Measurements from ENCODE around the gene DNAJA3. TPM values are rescaled to one million over a fixed set of nuclear protein-coding genes. Genes with fewer than 3 reads are reported as not detected.
A peak's percentile ranks its signal among the peaks of the same experiment; 100 is the strongest.

DNAJA3 gene
- total RNA-seq (33.5 TPM), polyA plus RNA-seq (38.4 TPM)

DNA sequence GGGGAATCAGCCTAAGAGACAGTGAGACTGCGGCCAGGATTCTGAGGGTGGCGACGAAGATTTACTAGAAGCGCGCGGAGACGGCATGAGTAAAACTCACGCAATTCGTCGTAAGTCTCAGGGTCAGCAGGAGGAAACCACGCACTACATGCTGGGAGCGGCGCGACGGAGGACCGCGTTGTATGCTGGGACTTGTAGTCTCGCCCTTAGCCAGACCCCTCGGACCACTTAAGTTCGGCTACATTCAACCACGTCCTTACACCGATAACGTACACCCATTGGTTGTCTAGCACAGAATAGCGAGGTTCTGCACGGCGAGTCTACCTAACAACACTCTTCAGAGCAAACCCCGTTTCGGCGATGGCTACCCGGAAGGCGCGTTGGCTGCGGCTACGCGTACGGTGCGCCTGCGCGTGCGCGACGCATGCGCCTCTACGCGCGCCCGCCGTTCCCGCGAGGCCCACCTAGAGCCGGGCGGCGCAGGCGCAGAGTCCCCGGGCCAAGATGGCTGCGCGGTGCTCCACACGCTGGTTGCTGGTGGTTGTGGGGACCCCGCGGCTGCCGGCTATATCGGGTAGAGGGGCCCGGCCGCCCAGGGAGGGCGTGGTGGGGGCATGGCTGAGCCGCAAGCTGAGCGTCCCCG lies at the start of gene DNAJA3:
Gene DNAJA3 (plus strand): TSS at position 491 of the 643 bp plus-strand sequence. CDS start 14 bp downstream, at position 505.
- under 1% methylated on average over 68 of the region's 68 CpGs for WGBS

DNA sequence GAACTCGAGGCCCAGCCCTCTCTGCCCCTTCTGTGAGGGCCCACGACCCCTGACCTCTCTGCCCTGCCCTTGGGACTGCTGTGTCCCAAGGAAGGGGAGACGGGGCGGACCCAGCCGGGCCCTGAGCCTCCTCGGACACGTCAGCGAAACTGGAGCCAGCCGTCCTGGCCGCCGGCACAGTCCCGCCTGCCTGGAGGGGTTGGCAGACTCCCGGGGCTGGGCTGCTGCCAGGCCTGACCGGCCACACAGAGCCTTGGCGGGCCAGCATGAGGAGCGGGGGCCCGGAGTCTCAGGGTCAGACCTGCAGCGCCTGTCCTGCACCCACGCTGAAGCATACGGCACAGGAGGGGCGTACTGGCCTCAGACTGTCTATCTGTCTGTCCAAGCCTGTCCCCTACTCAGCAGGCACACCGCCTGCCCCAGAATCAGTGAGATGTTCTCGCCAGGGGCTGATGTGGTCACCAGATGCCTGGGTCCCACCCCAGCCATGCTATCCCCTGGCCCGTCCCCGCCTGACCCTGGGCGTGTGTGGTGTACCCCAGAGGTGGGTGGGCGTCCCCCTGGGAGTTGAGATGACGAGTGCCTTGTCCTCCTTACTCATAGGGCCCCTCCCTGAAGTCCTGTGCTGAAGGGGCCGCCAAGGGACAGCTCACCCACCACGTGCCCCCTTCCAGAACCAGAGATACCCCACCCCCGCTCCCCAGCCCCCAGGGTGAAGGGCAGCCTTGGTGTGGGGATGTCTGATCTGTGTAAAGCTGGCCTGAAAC lies 49.4 kb upstream of the DNAJA3 start:
- Histone ChIP-seq H3K4me3 (ENCODE audit: low read depth, low read length) (no peak overlapping the region), H3K27ac (ENCODE audit: low read depth) (peak overlapping the region; percentile 83), H3K4me1 (ENCODE audit: insufficient read depth) (no peaks in the 10 kb centered on the region), H3K36me3 (ENCODE audit: insufficient read depth) (no peaks in the 10 kb centered on the region)
- 27% methylated on average over 31 of the region's 31 CpGs for WGBS
- DNase-seq (ENCODE audit: extremely low spot score), result no peak

More for the DNA sequence above, at the start of gene DNAJA3:
- Histone ChIP-seq H3K27ac (ENCODE audit: low read depth) (peak within 1 kb of the TSS; percentile 92), H3K4me1 (ENCODE audit: insufficient read depth) (no peaks in the 10 kb centered on the region), H3K4me3 (ENCODE audit: low read depth, low read length) (peak within 1 kb of the TSS; percentile 73), H3K36me3 (ENCODE audit: insufficient read depth) (no peaks in the 10 kb centered on the region)
- DNase-seq (ENCODE audit: extremely low spot score), result peak; percentile 87

DNA sequence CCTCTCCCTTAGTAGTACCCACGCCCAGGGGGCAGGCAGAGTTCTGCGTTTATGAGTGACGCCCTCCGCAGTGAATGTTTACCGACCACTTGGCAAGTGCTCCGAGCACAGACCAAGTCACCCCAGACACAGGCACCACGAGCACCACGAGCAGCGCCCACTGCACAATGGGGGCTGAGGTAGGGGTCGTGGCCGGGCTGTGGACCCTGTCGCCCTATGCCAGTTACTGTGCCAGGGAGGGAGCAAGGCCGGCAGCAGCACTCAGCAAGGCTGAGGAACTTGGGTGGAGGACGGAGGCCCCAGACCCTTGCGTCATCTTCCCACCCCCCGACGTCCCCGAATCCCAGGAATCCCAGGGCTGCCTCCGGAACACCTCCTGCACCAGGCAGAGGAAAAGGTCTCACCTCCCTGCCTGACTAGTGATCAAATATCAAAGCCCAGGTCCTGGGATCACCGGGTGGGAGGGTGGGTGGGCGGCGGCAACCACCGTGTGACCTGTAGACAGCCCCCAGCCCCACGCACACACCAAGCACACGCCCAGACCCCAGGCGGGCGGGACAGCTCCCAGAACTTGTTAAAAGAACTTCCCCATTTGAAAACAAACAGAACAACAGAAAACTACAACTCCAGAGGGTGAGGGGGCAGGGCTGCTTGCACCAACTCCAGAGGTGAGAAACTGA lies 48.6 kb upstream of the DNAJA3 start:
- Histone ChIP-seq H3K4me3 (ENCODE audit: low read depth, low read length) (no peak overlapping the region), H3K4me1 (ENCODE audit: insufficient read depth) (no peaks in the 10 kb centered on the region)
- 53% methylated on average over 27 of the region's 27 CpGs for WGBS

DNA sequence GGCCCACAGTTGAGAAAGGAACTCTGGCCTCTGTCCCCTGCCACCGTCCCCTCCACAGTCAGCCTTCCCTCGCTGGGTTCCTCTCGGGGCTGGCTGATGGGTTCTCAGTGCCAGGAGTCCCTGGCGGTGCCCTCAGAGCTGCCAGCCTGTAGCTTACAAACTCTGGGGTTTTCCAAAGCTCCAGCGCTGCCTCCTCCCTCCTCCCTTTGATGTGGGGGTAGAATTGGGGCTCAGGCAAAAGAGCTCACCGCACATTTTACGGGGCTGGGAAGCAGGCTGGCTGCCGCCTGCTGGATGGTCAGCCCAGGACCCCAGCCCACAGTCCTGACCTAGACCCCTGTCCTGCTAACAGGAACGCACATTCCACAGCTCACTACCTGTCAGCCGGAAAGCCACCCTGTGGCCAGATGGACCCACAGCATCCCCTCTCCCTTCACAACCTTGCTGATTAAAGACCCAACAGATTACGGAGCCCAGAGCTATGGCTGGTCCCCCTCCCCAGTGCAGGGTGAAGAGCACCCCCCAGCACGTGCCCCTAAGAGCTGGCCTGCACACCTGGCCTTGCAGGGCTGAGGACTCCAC lies 48.0 kb upstream of the DNAJA3 start:
- Histone ChIP-seq H3K4me3 (ENCODE audit: low read depth, low read length) (no peak overlapping the region), H3K27ac (ENCODE audit: low read depth) (no peak overlapping the region)
- no peak for DNase-seq (ENCODE audit: extremely low spot score)

More for the DNA sequence above, 48.6 kb upstream of the DNAJA3 start:
- DNase-seq (ENCODE audit: extremely low spot score), result no peak
- H3K36me3 ChIP-seq (ENCODE audit: insufficient read depth), result no peaks in the 10 kb centered on the region
- H3K27ac ChIP-seq (ENCODE audit: low read depth), result peak overlapping the region; percentile 61

DNA sequence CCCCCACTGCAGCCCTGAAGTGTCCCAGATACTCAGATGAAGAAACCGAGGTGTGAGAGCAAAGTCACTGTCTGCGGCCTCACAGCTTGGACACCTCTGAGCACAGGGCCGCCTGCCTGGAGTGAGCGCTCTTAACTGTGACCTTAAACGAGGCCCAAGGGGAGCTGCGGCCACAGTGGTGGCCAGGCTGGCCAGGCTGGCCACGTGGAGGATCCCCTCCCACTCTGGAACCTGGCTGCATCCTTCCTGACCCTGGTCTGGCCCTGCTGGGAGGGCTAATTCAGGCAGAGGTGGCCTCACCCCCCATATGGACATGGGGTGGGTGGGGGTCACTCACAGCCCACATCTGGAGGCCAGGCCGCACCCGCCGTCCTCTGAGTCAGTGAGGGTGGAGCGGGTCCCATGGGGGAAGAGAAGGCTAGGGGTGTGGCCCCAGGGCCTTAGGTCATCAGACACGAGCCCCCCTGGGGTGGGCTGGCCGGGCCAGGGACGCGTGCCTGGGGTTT lies 47.5 kb upstream of the DNAJA3 start:
- DNase-seq (ENCODE audit: extremely low spot score), result no peak
- Histone ChIP-seq H3K27ac (ENCODE audit: low read depth) (no peak overlapping the region), H3K4me3 (ENCODE audit: low read depth, low read length) (no peak overlapping the region), H3K36me3 (ENCODE audit: insufficient read depth) (no peaks in the 10 kb centered on the region), H3K4me1 (ENCODE audit: insufficient read depth) (no peaks in the 10 kb centered on the region)
- WGBS, result 60% methylated on average over 15 of the region's 15 CpGs

More for the DNA sequence above, 48.0 kb upstream of the DNAJA3 start:
- WGBS, result 72% methylated on average over 12 of the region's 12 CpGs
- Histone ChIP-seq H3K36me3 (ENCODE audit: insufficient read depth) (no peaks in the 10 kb centered on the region), H3K4me1 (ENCODE audit: insufficient read depth) (no peaks in the 10 kb centered on the region)

DNA sequence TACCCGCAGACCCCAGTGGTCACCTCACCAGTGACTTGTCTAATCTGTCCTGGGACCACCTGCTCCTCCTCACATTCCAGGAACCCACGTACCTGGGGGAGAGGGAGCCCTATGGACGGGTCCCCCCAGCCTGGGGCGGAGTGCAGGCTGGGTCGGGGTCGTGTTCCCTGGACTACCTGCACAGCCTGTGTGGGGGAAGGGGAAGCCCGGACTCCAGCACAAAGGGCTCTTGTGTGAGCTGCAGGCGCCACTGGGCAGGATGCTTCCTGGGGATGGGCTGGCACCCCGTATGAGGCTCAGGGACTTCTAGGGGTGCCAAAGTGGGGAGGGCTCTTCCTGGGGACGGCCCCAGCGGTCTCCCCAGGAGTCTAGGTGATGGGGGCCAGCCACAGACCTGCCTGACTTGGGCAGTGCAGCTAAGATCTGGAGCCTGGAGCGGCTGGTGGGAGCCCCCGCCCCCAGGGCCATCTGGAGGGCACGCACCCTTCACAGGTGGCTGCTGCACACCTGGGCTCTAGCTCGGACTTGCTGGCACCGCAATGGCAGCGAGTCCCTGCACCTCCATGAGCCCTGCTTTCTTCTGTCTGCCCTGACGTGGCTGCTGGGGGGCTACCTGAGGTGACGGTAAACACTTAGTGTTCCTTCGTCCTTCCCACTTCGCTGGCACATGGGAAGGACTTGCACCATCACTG lies 46.5 kb upstream of the DNAJA3 start:
- WGBS, result 91% methylated on average over 21 of the region's 21 CpGs
- Histone ChIP-seq H3K36me3 (ENCODE audit: insufficient read depth) (no peaks in the 10 kb centered on the region), H3K4me3 (ENCODE audit: low read depth, low read length) (no peak overlapping the region), H3K27ac (ENCODE audit: low read depth) (no peak overlapping the region), H3K4me1 (ENCODE audit: insufficient read depth) (no peaks in the 10 kb centered on the region)
- no peak for DNase-seq (ENCODE audit: extremely low spot score)

DNA sequence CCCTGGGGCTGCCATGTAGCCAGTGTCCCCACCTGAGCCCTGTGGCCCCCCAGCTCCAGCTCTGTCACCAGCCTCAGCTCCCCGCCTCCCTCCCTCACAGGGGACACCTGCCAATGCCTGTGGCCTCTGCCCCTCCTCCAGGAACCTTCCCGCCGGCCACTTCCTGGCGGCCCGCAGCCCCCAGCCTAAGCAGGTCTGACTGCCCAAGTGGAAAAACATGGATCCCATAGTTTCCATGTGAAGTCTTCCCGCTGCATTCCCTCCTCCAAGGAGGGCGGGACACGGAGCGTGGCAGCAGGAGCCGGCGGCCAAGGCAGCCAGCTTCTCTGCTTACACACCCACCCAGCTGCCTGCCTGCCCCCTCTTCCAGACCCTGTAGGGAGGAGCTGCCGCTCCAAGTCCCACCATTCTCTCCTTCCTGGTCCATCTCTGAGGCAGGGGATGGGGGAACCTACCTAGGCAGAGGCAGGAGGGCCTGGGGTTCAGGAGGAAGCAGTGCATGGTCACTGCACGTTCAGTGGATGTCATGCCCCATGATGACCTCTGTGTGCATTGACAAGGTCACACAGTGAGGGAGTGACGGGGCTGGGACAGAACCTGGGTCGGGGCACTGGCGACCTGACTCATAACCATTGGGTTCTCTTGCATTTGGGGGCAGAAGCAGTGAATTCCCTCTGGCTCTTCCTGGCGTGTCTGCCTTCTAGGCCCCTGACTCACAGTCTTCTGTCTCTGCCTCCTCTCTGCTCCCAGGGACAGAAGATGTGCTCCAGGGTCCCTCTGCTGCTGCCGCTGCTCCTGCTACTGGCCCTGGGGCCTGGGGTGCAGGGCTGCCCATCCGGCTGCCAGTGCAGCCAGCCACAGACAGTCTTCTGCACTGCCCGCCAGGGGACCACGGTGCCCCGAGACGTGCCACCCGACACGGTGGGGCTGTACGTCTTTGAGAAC lies 45.3 kb upstream of the DNAJA3 start:
- no peak overlapping the region for H3K4me3 ChIP-seq (ENCODE audit: low read depth, low read length)
- no peak for DNase-seq (ENCODE audit: extremely low spot score)
- no peak overlapping the region for H3K27ac ChIP-seq (ENCODE audit: low read depth)
- no peaks in the 10 kb centered on the region for H3K36me3 ChIP-seq (ENCODE audit: insufficient read depth)
- WGBS, result 70% methylated on average over 26 of the region's 26 CpGs
- H3K4me1 ChIP-seq (ENCODE audit: insufficient read depth), result no peaks in the 10 kb centered on the region

DNA sequence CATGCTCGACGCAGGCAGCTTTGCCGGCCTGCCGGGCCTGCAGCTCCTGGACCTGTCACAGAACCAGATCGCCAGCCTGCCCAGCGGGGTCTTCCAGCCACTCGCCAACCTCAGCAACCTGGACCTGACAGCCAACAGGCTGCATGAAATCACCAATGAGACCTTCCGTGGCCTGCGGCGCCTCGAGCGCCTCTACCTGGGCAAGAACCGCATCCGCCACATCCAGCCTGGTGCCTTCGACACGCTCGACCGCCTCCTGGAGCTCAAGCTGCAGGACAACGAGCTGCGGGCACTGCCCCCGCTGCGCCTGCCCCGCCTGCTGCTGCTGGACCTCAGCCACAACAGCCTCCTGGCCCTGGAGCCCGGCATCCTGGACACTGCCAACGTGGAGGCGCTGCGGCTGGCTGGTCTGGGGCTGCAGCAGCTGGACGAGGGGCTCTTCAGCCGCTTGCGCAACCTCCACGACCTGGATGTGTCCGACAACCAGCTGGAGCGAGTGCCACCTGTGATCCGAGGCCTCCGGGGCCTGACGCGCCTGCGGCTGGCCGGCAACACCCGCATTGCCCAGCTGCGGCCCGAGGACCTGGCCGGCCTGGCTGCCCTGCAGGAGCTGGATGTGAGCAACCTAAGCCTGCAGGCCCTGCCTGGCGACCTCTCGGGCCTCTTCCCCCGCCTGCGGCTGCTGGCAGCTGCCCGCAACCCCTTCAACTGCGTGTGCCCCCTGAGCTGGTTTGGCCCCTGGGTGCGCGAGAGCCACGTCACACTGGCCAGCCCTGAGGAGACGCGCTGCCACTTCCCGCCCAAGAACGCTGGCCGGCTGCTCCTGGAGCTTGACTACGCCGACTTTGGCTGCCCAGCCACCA lies 44.4 kb upstream of the DNAJA3 start:
- 91% methylated on average over 59 of the region's 59 CpGs for WGBS
- Histone ChIP-seq H3K4me3 (ENCODE audit: low read depth, low read length) (no peak overlapping the region), H3K36me3 (ENCODE audit: insufficient read depth) (no peaks in the 10 kb centered on the region), H3K4me1 (ENCODE audit: insufficient read depth) (no peaks in the 10 kb centered on the region), H3K27ac (ENCODE audit: low read depth) (no peak overlapping the region)
- no peak for DNase-seq (ENCODE audit: extremely low spot score)

DNA sequence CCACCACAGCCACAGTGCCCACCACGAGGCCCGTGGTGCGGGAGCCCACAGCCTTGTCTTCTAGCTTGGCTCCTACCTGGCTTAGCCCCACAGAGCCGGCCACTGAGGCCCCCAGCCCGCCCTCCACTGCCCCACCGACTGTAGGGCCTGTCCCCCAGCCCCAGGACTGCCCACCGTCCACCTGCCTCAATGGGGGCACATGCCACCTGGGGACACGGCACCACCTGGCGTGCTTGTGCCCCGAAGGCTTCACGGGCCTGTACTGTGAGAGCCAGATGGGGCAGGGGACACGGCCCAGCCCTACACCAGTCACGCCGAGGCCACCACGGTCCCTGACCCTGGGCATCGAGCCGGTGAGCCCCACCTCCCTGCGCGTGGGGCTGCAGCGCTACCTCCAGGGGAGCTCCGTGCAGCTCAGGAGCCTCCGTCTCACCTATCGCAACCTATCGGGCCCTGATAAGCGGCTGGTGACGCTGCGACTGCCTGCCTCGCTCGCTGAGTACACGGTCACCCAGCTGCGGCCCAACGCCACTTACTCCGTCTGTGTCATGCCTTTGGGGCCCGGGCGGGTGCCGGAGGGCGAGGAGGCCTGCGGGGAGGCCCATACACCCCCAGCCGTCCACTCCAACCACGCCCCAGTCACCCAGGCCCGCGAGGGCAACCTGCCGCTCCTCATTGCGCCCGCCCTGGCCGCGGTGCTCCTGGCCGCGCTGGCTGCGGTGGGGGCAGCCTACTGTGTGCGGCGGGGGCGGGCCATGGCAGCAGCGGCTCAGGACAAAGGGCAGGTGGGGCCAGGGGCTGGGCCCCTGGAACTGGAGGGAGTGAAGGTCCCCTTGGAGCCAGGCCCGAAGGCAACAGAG lies 43.5 kb upstream of the DNAJA3 start:
- H3K27ac ChIP-seq (ENCODE audit: low read depth), result no peak overlapping the region
- no peak for DNase-seq (ENCODE audit: extremely low spot score)
- H3K4me1 ChIP-seq (ENCODE audit: insufficient read depth), result no peaks in the 10 kb centered on the region
- WGBS, result 94% methylated on average over 55 of the region's 55 CpGs
- no peak overlapping the region for H3K4me3 ChIP-seq (ENCODE audit: low read depth, low read length)
- no peaks in the 10 kb centered on the region for H3K36me3 ChIP-seq (ENCODE audit: insufficient read depth)

DNA sequence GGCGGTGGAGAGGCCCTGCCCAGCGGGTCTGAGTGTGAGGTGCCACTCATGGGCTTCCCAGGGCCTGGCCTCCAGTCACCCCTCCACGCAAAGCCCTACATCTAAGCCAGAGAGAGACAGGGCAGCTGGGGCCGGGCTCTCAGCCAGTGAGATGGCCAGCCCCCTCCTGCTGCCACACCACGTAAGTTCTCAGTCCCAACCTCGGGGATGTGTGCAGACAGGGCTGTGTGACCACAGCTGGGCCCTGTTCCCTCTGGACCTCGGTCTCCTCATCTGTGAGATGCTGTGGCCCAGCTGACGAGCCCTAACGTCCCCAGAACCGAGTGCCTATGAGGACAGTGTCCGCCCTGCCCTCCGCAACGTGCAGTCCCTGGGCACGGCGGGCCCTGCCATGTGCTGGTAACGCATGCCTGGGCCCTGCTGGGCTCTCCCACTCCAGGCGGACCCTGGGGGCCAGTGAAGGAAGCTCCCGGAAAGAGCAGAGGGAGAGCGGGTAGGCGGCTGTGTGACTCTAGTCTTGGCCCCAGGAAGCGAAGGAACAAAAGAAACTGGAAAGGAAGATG lies 42.8 kb upstream of the DNAJA3 start:
- DNase-seq (ENCODE audit: extremely low spot score), result no peak
- Histone ChIP-seq H3K4me1 (ENCODE audit: insufficient read depth) (no peaks in the 10 kb centered on the region), H3K36me3 (ENCODE audit: insufficient read depth) (no peaks in the 10 kb centered on the region), H3K4me3 (ENCODE audit: low read depth, low read length) (no peak overlapping the region), H3K27ac (ENCODE audit: low read depth) (no peak overlapping the region)
- WGBS, result 79% methylated on average over 21 of the region's 21 CpGs
